Activated CD4-positive, CD25-positive, alpha-beta regulatory T cell (primary cell): ENCODE measurements around the gene FUS.
A peak's percentile ranks its signal among the peaks of the same experiment; 100 is the strongest.

Experiments
- DNase-seq, 4 experiments: peaks; one replicate each; lab custom pipeline; 2025; lab: John Stamatoyannopoulos, UW

Gene FUS

GRCh38 chr16:31202414-31203375 lies 22.8 kb downstream of the FUS start, which contains the start of gene PYCARD:
PYCARD (minus strand) TSS chr16:31202760; CDS start chr16:31202690, 70 bp downstream.
- DNase-seq = no peak

DNA sequence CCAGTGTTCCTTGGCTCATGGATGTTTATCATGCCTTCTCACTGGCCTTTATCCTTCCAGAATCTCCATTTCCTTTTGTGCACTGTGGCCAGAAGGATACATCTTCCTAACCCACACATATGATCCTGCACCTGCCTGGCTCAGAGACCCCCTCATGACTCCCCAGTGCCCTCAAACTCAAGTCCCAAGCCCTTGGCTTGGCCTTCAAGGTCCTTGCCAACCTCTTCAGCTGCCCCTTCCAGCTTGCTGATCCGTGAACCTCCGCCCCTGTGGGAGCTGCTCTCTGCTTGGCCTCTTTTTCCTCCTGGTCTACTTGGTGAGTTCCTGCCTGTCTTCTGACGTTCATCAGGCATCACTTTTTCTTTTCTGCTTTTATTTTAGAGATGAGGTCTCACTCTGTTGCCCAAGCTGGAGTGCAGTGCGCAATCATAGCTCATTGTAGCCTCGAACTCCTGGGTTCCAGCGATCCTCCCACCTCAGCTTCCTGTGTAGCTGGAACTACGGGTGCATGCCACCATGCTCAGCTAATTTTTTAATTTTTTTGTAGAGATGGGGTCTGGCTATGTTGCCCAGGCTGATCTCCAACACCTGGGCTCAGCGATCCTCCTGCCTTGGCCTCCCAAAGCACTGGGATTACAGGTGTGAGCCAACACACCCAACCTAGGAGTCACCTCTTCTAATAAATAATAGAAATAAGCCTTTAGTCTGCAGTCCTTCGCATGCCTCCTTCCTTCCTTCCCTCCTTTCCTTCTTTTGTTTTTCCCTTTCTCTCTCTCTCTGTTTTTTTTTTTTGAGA lies 25.1 kb downstream of the FUS start:
- no peak for DNase-seq

DNA sequence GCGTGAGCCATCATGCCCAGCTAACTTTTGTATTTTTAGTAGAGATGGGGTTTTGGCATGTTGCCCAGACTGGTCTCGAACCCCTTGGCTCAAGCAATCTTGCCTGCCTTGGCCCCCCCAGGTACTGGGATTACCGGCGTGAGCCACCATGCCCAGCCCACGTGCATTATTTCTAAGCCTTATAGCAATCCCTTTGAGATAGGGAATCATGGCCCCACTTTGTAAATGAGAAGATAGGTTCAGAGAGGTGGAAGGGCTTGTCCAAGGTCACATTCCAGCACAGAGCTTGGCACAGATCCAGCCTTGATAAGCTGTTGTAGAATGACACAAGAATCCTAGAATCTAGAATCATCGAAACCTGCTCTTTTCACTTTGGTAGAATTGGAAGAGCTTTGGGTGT lies 26.8 kb downstream of the FUS start:
- DNase-seq = no peak

DNA sequence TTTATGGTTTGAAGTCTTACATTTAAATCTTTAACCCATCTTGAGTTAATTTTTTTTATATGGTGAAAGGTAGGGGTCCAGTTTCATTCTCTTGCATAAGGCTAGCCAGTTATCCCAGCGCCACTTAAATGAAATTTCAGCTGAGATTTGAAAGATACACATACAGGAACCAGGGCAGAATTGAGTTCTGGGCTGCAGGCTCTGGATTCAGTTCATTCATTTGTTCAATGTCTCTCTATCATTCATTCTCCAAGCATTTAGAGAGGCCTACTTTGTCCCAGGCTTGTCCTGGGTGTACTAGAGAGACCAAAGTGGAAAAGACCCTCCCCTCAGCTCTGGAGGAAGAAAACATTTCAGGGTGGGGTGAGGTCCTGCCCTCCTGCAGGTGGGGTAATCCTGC lies 33.4 kb downstream of the FUS start:
- no peak for DNase-seq

DNA sequence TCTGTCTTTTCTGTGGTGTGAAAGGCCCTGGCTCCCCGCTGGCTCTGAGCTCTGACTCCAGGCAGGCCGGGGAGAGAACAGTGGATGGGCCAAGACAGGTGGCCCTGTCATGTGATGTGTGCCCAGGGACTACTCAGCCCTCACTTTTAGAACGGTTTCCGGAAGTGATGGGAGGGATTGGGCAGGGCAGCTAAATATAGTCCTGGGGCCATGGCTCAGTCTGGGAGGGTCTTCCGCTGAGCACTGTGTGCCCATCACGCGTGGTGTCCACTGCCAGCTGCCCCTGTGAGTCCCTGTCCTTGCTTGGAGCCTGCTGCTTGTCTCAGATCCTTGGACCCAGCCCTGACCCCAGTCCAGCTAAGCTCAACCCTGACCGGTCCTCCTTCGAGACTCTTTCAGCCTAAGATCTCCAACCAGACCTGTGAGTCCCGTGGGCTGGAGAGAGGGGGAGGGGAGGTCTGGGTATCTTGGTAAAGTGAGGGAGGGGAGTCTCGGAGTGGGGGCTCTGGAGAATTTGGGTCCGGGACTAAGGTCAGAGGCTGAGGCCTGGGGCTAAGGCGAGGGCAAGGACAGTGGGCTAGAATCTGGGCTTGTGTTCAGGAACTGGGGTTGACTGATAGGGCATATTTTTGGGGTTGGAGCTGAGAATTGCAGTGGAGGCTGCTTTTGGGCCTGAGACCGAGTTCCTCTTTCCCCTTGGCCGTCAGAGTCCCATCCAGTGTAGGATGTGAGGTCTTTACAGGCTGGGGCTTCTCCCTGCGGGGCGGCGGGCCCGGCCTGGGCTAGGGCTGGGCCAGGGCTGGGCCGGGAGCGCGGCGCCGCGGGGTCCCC lies 34.2 kb downstream of the FUS start, which contains the start of gene TRIM72:
Gene TRIM72 (plus strand): TSS at position 243 of the 831 bp plus-strand sequence. CDS start 620 bp downstream, outside the sequence.
- no peak for DNase-seq

GRCh38 chr16:31214708-31215286 lies 34.9 kb downstream of the FUS start:
- DNase-seq = peak in 1 of 4 experiments; percentile 8

- no peak for DNase-seq
These were observed 35.6 kb downstream of the FUS start for GRCh38 chr16:31215287-31216162.

- no peak for DNase-seq
These were observed 36.6 kb downstream of the FUS start, which contains the start of gene PYDC1 for GRCh38 chr16:31216422-31217135. PYDC1 (minus strand) TSS chr16:31217135; CDS start chr16:31217028, 107 bp downstream.

DNA sequence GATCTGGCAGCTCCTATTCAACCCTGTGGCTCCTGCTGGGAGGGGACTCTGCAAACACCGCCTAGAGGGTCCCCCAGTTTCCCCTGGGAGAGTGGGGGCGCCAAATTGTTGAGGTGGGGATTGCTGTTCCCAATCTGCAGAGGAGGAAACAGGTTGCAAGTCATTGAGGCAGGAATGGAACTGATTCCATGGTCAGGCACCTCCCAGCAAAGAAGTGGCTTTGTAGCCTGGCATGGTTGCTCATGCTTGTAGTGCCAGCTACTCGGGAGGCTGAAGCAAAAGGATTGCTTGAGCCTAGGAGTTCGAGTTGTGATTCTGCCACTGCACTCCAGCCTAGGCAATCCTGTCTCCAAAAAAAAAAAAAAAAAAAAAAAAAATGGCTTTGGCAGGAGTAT lies 37.2 kb downstream of the FUS start:
- no peak for DNase-seq

DNA sequence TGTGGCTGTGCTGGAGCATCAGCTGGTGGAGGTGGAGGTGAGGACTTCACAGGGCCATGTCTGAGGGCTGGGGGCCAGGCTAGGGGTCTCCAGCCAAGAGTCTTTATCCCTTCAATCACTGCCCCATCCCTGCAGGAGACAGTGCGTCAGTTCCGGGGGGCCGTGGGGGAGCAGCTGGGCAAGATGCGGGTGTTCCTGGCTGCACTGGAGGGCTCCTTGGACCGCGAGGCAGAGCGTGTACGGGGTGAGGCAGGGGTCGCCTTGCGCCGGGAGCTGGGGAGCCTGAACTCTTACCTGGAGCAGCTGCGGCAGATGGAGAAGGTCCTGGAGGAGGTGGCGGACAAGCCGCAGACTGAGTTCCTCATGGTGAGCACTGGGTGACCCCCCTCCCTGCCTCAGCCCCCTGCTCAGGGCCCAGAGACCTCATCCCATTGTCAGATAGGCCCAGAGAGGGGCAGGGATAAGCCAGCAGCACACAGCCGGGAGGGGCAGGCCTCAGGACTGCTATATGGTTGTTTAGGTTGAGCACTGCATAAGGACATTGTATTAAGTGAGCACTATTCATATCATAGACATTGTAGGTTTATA lies 39.3 kb downstream of the FUS start:
- no peak for DNase-seq

DNA sequence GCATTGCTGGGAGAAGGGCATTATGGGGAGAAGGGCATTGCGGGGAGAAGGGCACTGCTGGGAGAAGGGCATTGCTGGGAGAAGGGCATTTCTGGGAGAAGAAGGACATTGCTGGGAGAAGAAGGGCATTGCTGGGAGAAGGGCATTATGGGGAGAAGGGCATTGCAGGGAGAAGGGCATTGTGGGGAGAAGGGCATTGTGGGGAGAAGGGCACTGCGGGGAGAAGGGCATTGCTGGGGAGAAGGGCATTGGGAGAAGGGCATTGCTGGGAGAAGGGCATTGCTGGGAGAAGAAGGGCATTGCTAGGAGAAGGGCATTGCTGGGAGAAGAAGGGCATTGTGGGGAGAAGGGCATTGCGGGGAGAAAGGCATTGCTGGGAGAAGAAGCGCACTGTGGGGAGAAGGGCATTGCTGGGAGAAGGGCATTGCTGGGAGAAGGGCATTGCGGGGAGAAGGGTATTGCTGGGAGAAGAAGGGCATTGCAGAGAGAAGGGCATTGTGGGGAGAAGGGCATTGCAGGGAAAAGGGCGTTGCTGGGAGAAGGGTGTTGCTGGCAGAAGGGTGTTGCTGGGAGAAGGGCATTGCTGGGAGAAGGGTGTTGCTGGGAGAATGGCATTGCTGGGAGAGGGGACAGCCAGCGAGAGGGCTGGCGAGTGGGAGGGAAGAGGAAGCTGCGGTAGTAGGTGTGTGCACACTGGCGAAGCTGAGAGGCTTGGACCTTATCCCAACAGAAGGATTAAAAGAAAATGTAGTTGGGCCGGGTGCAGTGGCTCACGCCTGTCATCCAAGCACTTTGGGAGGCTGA lies 41.6 kb downstream of the FUS start:
- DNase-seq = no peak

- no peak for DNase-seq
These were observed 43.1 kb downstream of the FUS start for GRCh38 chr16:31223044-31223443.

GRCh38 chr16:31224092-31224955 lies 44.4 kb downstream of the FUS start:
- DNase-seq = no peak

- DNase-seq = no peak
These were observed 45.3 kb downstream of the FUS start for GRCh38 chr16:31225193-31225592.

GRCh38 chr16:31228206-31228605 lies 48.3 kb downstream of the FUS start:
- no peak for DNase-seq

DNA sequence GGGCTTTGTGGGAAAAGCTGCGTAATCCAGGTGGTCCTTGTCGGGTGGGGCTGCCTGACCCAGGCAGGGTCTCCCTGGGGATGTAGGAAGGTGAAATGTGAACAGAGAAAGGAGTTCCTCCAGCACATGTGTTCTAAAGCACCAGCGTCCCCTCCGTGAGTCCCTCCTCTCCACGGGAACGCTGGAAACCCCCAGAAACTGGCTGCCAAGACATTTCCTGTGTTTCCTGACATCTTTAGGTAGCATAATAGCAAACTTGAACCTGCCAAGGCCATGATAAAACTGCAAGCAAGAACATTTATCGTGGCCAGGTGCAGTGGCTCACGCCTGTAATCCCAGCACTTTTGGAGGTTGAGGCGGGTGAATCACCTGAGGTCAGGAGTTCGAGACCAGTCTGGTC lies 49.6 kb downstream of the FUS start:
- no peak for DNase-seq

- DNase-seq = no peak
These were observed 58.1 kb downstream of the FUS start for GRCh38 chr16:31238041-31238440.
